Measurements from ENCODE around the gene PDIA4. TPM values are rescaled to one million over a fixed set of nuclear protein-coding genes. Genes with fewer than 3 reads are reported as not detected.

PDIA4 gene, protein sequence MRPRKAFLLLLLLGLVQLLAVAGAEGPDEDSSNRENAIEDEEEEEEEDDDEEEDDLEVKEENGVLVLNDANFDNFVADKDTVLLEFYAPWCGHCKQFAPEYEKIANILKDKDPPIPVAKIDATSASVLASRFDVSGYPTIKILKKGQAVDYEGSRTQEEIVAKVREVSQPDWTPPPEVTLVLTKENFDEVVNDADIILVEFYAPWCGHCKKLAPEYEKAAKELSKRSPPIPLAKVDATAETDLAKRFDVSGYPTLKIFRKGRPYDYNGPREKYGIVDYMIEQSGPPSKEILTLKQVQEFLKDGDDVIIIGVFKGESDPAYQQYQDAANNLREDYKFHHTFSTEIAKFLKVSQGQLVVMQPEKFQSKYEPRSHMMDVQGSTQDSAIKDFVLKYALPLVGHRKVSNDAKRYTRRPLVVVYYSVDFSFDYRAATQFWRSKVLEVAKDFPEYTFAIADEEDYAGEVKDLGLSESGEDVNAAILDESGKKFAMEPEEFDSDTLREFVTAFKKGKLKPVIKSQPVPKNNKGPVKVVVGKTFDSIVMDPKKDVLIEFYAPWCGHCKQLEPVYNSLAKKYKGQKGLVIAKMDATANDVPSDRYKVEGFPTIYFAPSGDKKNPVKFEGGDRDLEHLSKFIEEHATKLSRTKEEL
- 284 and 381 TPM in 2 replicates for total RNA-seq (ENCODE audit: low replicate concordance)

GRCh38 chr7:149028346-149029109 lies at the start of gene PDIA4:
Gene PDIA4 (minus strand): TSS chr7:149028505. CDS start chr7:149028408, 97 bp downstream.

Other genes with a start within 250 kb of the PDIA4 start
- gene EZH2, start 144.2 kb downstream of the PDIA4 start, total RNA-seq (ENCODE audit: low replicate concordance): 2.1 and 5.0 TPM in 2 replicates
- gene ZNF786, start 62.2 kb upstream of the PDIA4 start, total RNA-seq (ENCODE audit: low replicate concordance): 3.6 and 5.0 TPM in 2 replicates
- gene ZNF425, start 97.8 kb upstream of the PDIA4 start, total RNA-seq (ENCODE audit: low replicate concordance): 3.6 and 4.2 TPM in 2 replicates
- 4.0 and 4.7 TPM in 2 replicates for gene ZNF398, start 118.9 kb upstream of the PDIA4 start, total RNA-seq (ENCODE audit: low replicate concordance)
- gene ZNF282, start 167.0 kb upstream of the PDIA4 start, total RNA-seq (ENCODE audit: low replicate concordance): 17.3 and 17.9 TPM in 2 replicates
- gene ZNF212, start 211.1 kb upstream of the PDIA4 start, total RNA-seq (ENCODE audit: low replicate concordance): 3.5 and 4.0 TPM in 2 replicates
- 9.3 and 10.8 TPM in 2 replicates for gene ZNF783, start 233.7 kb upstream of the PDIA4 start, total RNA-seq (ENCODE audit: low replicate concordance)